GM12872 (cell line): ENCODE measurements around the gene REXO2.

ENCODE experiments used
- CTCF ChIP-seq: IDR thresholded peaks from 3 replicates; pipeline ENCODE4 v1.5.1; 2011; ENCODE audit warnings: low read depth, mild to moderate bottlenecking, low read length, moderate library complexity; ENCODE audit not compliant: insufficient read depth

REXO2 gene

DNA sequence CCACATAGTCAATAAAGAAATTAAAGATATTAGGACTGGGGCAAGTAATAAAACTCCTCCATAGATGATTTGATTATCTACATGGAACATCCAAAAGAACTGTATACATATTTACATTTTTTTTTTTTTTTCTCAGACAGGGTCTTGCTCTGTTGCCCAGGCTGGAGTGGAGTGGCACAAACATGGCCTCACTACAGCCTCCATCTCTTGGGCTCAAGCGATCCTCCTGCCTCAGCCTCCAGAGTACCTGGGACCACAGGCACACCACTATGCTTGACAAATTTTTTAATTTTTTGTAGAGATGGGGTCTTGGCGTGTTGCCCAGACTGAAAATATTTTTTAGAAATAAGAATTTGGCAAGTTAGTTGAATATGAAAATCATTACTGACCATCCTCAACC is 24.7 kb downstream of the REXO2 start:
- no peak for TF ChIP-seq CTCF

DNA sequence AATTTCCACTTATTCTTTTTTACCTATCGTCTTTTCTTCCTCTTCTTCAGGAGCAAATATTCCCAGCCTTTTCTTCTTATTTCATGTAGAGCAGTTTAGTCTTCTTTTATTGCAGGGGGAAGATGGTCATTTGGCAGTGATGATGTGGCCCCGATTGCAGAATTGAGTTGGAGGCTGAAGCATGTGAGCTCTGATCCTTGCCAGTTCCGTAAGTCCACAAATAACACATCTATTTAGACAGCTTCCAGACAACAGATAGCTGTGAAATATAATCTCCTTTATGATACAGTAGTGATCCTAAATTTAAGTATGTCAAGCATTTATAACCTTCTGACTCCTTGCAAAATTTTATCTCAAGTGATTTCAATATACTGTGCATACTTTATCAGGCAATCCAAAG is 27.5 kb downstream of the REXO2 start:
- TF ChIP-seq CTCF, result no peak

- no peak for TF ChIP-seq CTCF
Measured at GRCh38 chr11:114472661-114473060, 33.4 kb downstream of the REXO2 start.

DNA sequence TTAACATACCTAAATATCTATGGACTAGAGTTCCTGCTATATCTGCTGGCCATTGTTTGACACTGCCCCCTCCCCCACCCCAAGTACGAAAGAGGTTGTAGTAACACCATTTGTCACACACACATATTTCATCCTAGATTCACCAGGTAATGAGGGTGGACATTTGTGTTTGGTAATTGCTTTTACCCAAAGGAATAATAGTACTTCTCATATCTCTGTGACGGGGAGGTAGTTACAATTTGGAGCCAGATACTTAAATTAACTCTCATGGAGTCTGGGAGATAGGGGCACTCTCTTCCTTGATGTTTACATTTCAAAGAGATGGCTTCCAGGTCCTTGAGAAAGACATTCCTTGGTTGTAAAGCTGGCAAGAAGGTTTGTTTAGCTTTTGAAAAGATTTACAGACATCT is 38.7 kb downstream of the REXO2 start:
- TF ChIP-seq CTCF, result no peak

DNA sequence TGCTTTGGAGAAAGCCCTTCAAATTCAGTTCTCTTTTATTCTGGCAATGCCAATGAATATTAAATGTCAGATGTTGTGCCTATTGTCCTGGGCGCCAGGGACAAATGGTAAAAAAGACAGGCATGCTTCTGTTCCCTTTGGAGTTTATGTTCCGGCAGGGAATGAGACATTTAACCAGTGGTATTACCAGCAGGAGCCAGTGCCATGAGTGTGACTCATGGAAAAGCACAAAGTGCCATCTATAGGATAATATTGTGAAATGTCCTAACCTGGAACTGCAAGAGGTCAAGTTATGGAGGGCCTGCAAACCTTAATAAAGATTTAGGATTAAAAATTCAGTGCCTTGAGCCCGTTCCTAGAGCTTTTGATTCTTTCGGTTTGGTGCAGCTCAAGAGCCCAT is 39.5 kb downstream of the REXO2 start:
- no peak for TF ChIP-seq CTCF

DNA sequence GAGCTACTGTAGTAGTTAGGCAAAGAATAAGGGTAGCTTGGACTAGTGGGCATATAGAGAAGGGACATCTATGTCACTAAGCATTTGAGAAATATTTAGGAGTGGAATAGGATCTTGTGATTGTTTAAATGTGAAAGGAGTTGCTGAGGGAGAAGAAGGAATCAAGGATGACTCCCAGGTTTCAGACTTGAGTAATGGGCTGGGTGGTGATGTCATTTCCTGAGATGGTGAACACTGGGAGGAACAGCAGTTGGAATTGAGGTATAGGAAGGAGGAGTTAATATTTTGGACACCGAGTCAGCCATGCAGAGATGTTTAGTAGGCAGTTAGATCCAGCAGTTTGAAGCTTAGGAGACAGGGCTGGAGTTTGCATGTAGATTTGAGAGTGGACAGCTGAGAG is 40.1 kb downstream of the REXO2 start:
- no peak for TF ChIP-seq CTCF

DNA sequence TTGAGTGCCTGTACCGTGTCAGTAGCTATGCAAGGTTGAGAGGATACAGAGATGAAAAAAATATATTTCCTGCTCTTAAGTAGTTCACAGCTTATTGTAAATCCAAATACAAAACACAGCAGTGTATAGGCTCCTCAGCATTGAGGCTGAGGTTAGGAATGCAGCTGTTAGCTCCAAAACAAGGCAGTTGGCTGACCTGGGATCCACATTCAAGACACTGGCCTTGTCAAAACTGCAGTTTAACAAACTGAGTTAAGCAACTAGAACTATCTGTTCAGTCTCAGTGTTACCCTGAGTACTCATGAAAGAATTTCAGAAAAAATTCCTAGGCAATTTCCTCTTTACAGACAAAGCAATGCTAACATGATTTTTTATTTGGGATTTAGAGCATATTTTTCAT is 42.8 kb downstream of the REXO2 start:
- no peak for TF ChIP-seq CTCF

GRCh38 chr11:114483929-114484328 is 44.7 kb downstream of the REXO2 start:
- TF ChIP-seq CTCF, result no peak
